ENCODE results near the gene GYG2.
"Not testable (repeated sequence)": the region's sequence is repeated elsewhere in the genome, so short reads cannot be mapped to it uniquely, and the experiment has no call there.

Gene GYG2

DNA sequence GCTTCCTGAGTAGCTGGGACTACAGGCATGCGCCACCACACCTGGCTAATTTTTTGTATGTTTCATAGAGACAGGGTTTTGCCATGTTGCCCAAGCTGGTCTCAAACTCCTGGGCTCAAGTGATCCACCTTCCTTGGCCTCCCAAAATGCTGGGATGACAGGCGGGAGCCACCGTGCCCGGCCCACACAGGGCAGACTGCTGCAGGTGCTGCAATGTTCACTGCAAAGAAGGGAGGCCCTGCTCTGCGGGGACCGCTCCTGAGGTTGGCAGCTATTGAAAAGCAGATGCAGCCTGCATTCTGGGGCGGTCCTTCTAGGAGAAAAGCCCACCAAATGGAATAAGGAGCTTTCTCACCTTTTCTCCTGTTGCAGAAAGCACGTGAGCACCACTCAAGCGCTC lies 95.4 kb downstream of the GYG2 start:
- TF ChIP-seq, protein P1, sequence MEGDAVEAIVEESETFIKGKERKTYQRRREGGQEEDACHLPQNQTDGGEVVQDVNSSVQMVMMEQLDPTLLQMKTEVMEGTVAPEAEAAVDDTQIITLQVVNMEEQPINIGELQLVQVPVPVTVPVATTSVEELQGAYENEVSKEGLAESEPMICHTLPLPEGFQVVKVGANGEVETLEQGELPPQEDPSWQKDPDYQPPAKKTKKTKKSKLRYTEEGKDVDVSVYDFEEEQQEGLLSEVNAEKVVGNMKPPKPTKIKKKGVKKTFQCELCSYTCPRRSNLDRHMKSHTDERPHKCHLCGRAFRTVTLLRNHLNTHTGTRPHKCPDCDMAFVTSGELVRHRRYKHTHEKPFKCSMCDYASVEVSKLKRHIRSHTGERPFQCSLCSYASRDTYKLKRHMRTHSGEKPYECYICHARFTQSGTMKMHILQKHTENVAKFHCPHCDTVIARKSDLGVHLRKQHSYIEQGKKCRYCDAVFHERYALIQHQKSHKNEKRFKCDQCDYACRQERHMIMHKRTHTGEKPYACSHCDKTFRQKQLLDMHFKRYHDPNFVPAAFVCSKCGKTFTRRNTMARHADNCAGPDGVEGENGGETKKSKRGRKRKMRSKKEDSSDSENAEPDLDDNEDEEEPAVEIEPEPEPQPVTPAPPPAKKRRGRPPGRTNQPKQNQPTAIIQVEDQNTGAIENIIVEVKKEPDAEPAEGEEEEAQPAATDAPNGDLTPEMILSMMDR (IDR thresholded peaks at IDR 0.05; ENCODE audit: low read depth, low read length, missing control alignments): no peak
- DNase-seq (ENCODE audit: low read depth): no peak
- H3K4me3 ChIP-seq (ENCODE audit: low read depth, low read length): no peak overlapping the region

DNA sequence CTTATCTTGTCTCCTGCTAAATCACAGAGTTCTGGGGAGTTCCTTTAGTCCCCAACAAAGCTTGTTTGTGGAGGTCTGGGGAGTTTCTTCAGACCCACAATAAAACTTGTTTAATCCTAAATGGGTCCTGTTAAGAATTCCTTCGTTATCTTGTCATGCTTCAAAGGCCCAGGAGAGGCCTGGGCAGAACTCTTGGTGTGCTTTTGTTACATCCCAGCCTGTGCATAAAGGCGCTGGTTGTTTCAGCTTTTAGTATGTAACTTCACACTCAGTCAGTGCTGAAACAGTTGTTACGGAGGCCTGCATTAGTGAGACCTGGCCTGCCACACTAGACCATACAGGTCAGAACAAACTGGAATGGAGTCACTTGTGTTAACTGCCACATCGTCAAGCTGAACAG lies 97.5 kb downstream of the GYG2 start:
- H3K4me3 ChIP-seq (ENCODE audit: low read depth, low read length); DNase-seq (ENCODE audit: low read depth): not testable (repeated sequence)

DNA sequence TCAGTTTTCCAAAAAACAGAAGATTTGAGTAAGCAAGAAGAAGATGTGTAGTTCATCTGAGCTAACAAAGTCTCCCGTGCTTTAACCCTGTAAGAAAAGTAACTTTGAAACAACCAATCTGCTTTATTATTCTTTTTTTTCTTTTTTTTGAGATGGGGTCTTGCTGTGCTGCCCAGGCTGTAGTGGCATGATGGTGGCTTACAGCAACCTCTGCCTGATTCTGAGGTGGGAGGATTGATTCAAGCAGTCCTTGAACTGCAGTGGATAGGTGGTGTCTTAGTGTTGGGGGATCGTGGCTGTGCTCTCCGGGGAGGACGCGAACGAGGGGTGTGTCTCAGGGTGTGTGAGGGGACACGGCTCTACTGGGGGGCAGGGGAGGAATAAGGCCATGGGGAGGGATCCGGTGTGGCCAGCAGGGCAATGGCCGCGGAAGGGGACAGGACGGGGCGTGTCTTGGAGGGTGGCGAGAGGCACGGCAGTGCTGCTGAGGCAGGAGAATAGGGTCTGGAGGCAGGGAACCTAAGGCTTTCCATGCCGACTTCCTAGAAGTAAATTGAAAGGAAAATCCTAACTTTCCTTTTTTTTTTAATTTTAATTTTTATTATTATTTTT lies 98.0 kb downstream of the GYG2 start:
- no peak overlapping the region for H3K4me3 ChIP-seq (ENCODE audit: low read depth, low read length)
- TF ChIP-seq, protein P1 (IDR thresholded peaks at IDR 0.05; ENCODE audit: low read depth, low read length, missing control alignments): no peak
- DNase-seq (ENCODE audit: low read depth): no peak

DNA sequence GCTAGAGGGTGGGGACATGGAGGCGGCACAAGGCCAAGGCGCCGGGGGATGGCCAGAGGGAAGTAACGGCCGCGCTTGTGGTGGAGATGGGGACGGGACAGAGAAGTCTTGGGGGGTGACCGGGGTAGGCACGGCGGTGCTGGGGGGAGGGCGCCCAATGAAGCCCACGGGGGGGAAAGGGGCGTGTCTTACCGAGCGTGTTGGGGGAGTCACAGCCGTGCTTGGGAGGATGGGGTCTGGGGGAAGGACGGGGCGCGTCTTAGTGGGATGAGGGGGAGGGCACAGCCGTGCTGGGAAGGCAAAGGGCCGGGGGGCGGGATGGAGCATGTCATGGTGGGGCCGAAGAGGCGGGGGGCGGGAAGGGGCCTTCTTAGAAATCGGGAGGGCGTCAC lies 99.5 kb downstream of the GYG2 start:
- DNase-seq (ENCODE audit: low read depth): no peak
- TF ChIP-seq, protein P1 (IDR thresholded peaks at IDR 0.05; ENCODE audit: low read depth, low read length, missing control alignments): no peak
- H3K4me3 ChIP-seq (ENCODE audit: low read depth, low read length): no peak overlapping the region

DNA sequence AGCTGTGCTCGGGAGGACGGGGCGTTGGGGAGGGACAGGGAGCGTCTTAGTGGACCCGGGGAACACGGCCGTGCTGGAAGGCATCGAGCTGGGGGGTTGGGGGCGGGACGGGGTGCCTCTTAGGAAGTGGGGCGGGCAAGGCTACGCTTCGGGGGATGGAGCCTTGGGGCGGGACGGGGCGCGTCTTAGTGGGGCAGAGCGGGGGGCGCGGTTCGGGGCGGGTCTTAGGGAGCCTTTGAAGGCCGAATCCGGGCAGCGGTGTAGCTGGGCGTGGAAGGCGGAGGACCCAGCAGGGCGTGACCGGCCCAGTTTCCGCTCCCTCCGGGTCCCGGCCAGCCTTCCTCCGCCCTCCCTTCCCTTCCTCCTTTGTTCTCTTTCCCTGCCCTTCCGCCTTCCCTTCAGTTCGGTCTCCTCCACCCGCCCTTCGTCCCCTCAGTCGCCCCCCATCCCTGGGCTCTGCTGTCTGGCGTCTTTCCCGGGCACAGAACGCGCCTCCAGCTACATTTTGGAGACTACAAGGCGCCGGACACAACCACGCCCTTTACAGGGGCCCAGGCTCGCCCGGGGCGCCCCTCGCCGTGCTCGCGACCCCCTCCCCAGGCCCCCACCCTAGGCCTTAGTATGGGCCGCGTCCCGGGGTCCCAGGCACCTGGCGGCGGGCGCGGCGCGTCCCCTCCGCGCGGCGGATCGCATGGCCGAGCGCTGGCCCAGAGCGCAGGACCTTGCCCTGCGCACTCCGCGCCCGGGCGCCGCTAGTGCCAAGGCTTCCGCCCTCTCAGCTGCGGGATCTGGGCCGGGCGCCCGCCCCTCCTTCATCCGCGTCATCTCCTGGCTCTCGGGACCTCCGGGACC lies 100.1 kb downstream of the GYG2 start, which contains the start of gene ARSD:
Gene ARSD, minus strand, starts transcription at position 757 of the 852 bp plus-strand sequence. Its CDS starts 64 bp downstream, at position 693.
- peak; percentile 40 for DNase-seq (ENCODE audit: low read depth)
- TF ChIP-seq, protein P1 (IDR thresholded peaks at IDR 0.05; ENCODE audit: low read depth, low read length, missing control alignments): no peak
- H3K4me3 ChIP-seq (ENCODE audit: low read depth, low read length): peak within 1 kb of the TSS; percentile 61

DNA sequence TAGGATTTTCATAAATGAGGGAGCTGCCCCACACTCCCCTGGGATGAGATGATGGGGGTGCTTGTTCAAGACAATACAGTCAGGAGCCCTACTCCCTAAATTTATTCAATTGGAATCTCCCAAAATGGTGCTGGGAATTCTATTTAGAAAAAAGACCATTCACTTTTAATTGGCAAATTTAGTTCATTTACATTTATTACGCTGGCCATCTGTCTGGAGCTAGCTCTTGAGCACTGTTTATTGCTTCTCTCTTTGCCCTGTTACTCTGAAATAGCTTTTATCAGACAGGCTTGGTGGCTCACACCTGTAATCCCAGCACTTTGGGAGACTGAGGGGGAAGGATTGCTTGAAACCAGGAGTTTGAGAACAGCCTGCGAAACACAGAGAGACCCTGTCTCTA lies 102.4 kb downstream of the GYG2 start:
- TF ChIP-seq, protein P1 (IDR thresholded peaks at IDR 0.05; ENCODE audit: low read depth, low read length, missing control alignments): no peak
- no peak overlapping the region for H3K4me3 ChIP-seq (ENCODE audit: low read depth, low read length)
- DNase-seq (ENCODE audit: low read depth): no peak

DNA sequence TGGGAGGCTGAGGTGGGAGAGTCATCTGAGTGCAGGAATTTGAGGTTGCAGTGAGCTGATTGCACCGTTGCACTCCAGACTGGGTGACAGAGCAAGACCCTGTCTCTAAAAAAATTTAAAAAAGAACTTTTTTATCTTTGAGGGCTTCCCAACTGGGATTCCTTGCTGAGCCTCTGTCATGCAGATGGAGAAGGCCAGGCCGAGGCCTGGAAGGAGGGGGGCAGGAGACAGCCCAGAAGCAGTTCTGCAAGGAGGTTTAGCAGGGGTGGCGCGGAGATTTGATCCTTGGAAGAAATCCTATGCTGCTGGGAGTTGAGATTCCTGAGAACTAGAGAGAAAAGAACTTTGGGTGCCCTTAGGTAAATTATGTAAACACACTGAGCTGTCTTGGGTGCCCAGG lies 102.9 kb downstream of the GYG2 start:
- H3K4me3 ChIP-seq (ENCODE audit: low read depth, low read length): no peak overlapping the region
- no peak for DNase-seq (ENCODE audit: low read depth)
- TF ChIP-seq, protein P1 (IDR thresholded peaks at IDR 0.05; ENCODE audit: low read depth, low read length, missing control alignments): no peak

All from GM12864 (cell line).